ENCODE results near the gene CDK19.

GRCh38 chr6:110778333-110778732 lies 36.9 kb downstream of the CDK19 start:
- no peak for TF ChIP-seq CTCF (conservative IDR thresholded peaks at IDR 0.05; ENCODE audit: low read depth in 2 of 2)
- TF ChIP-seq REST (IDR thresholded peaks at IDR 0.05; ENCODE audit: unreplicated experiment) = no peak
- no peak for TF ChIP-seq EZH2 (IDR thresholded peaks at IDR 0.05; ENCODE audit: low read depth, unreplicated experiment)
- TF ChIP-seq POLR2AphosphoS5 (IDR thresholded peaks at IDR 0.05; ENCODE audit: low read depth) = no peak
- no peak for TF ChIP-seq JUNB (IDR thresholded peaks at IDR 0.05; ENCODE audit: unreplicated experiment)
- no peak for TF ChIP-seq EZH2phosphoT487 (IDR thresholded peaks at IDR 0.05; ENCODE audit: unreplicated experiment)
- no peak for TF ChIP-seq ZNF114 (CRISPR knock-in tag; IDR thresholded peaks at IDR 0.05)
- TF ChIP-seq CREB1 (CRISPR knock-in tag; IDR thresholded peaks at IDR 0.05; ENCODE audit: low read depth) = no peak
- no peak for TF ChIP-seq STAT1 (IDR thresholded peaks at IDR 0.05; ENCODE audit: unreplicated experiment)
- no peak for TF ChIP-seq NANOG (IDR thresholded peaks at IDR 0.05; ENCODE audit: borderline replicate concordance)
